Ascending aorta (tissue), 2 donors: Measurements from ENCODE around the gene VENTX. TPM values are rescaled to one million over a fixed set of nuclear protein-coding genes. Genes with fewer than 3 reads are reported as not detected.
A peak's percentile ranks its signal among the peaks of the same experiment; 100 is the strongest.

ENCODE experiments used
- DNase-seq, 2 donors: peaks; one replicate each; pipeline ENCODE4 v3.0.0-alpha.2; 2019; ENCODE audit warnings: low spot score in 2 of 2
- H3K27ac ChIP-seq, 2 donors: fragments of 200-600 bp; sonication (generic); one replicate each; pipeline ENCODE4 v1.5.1; 2016 to 2017; ENCODE audit warnings: mild to moderate bottlenecking in 1 of 2
- H3K27me3 ChIP-seq: fragments of 200-600 bp; sonication (generic); one replicate; pipeline ENCODE4 v1.5.1; 2017
- H3K36me3 ChIP-seq, 2 donors: fragments of 200-600 bp; sonication (generic); one replicate each; pipeline ENCODE4 v1.5.1; 2016
- H3K4me1 ChIP-seq, 2 donors: fragments of 200-600 bp; sonication (generic); one replicate each; pipeline ENCODE4 v1.5.1; 2016 to 2017; ENCODE audit warnings: mild to moderate bottlenecking in 1 of 2
- H3K4me3 ChIP-seq, 2 donors: fragments of 200-600 bp; sonication (generic); one replicate each; pipeline ENCODE4 v1.5.1; 2016 to 2017; ENCODE audit warnings: mild to moderate bottlenecking in 1 of 2
- H3K9me3 ChIP-seq, 2 donors: fragments of 200-600 bp; sonication (generic); one replicate each; pipeline ENCODE4 v1.5.1; 2016
- intact Hi-C: fragments of 100-400 bp; cut with DNase I; formaldehyde crosslinking; loops from one replicate; pipeline ENCODE4 v1.15.1; 2023
- total RNA-seq: library from RNA; depleted of rRNA; stranded (reverse); fragments of >200 nt; gene quantifications from one replicate; pipeline ENCODE4 v1.1.0, GENCODE V29; 2016
- TF ChIP-seq, protein P1 (sequence below), 3 experiments: fragments of 200-600 bp in 2 of 3; fragments of 450-650 bp in 1 of 3; sonication (generic) in 2 of 3; IDR thresholded peaks; one replicate each; pipeline ENCODE4 v1.5.1; 2016 to 2019; ENCODE audit warnings: antibody characterized with exemption in 3 of 3, mild to moderate bottlenecking in 1 of 3, moderate library complexity in 1 of 3

The VENTX gene
- total RNA-seq, 1 donor from 2014 or later, result 1.5 TPM

DNA sequence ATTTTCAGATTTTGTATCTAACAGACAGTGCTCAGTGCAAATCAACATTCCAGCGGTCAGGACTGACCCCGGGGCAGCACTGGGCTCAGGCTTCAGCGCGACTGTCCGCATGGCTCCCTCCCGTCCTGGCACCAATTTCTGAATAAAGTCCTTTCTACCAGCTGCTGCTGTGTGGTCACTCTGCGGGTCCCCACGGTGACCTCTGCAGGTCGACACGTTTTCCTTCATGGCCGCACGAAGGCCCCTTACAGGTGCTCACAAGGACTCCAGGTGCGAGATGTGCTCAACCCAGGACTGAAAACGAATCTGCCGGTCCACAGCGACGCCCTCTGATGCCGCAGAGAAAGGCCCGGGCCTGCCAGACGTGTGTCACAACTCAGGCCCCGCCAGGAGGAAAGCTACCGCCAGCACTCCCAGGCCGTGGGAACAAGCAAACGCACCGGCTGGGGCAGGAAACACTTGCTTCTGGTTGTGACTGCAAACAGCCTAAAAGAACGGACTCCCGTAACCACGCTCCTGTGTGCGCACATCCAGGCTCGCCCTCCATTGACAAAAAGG lies 11.3 kb upstream of the VENTX start:
- intact Hi-C loops, result no loop called here
- no peak for DNase-seq
- Histone ChIP-seq H3K4me3 (no peak overlapping the region), H3K36me3 (no peaks in the 10 kb centered on the region), H3K9me3 (no peaks in the 10 kb centered on the region), H3K27me3 (no peaks in the 10 kb centered on the region), H3K4me1 (no peaks in the 10 kb centered on the region), H3K27ac (no peak overlapping the region)
- TF ChIP-seq, protein P1, sequence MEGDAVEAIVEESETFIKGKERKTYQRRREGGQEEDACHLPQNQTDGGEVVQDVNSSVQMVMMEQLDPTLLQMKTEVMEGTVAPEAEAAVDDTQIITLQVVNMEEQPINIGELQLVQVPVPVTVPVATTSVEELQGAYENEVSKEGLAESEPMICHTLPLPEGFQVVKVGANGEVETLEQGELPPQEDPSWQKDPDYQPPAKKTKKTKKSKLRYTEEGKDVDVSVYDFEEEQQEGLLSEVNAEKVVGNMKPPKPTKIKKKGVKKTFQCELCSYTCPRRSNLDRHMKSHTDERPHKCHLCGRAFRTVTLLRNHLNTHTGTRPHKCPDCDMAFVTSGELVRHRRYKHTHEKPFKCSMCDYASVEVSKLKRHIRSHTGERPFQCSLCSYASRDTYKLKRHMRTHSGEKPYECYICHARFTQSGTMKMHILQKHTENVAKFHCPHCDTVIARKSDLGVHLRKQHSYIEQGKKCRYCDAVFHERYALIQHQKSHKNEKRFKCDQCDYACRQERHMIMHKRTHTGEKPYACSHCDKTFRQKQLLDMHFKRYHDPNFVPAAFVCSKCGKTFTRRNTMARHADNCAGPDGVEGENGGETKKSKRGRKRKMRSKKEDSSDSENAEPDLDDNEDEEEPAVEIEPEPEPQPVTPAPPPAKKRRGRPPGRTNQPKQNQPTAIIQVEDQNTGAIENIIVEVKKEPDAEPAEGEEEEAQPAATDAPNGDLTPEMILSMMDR (IDR thresholded peaks at IDR 0.05), result no peak

DNA sequence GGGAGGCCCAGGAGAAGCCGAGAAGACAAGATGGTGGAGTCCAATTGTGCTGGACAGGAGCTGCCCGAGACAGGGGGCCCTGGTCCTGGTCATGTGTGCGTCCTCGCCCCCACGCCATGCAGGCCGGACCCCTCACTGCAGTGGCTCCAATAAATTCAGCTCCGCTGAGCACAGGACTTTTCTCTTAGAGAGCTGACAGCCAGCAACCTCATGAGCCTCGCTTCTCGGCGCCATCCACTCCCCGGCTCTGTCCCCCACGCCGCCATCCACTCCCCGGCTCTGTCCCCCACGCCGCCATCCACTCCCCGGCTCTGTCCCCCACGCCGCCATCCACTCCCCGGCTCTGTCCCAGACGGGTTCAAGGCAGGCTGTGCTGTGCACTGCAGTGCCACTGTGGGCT lies 10.4 kb upstream of the VENTX start:
- TF ChIP-seq, protein P1 (IDR thresholded peaks at IDR 0.05), result no peak
- intact Hi-C loops, result no loop called here
- H3K27me3 ChIP-seq, result no peaks in the 10 kb centered on the region

GRCh38 chr10:133229265-133230043 lies 8.2 kb upstream of the VENTX start:
- no peaks in the 10 kb centered on the region for H3K27me3 ChIP-seq
- intact Hi-C loops, result no loop called here
- TF ChIP-seq, protein P1 (IDR thresholded peaks at IDR 0.05), result no peak

More for the DNA sequence above, 10.4 kb upstream of the VENTX start:
- no peaks in the 10 kb centered on the region for H3K36me3 ChIP-seq
- H3K9me3 ChIP-seq, result no peaks in the 10 kb centered on the region
- no peak overlapping the region for H3K4me3 ChIP-seq
- H3K27ac ChIP-seq, result no peak overlapping the region
- H3K4me1 ChIP-seq, result no peaks in the 10 kb centered on the region
- DNase-seq, result no peak

DNA sequence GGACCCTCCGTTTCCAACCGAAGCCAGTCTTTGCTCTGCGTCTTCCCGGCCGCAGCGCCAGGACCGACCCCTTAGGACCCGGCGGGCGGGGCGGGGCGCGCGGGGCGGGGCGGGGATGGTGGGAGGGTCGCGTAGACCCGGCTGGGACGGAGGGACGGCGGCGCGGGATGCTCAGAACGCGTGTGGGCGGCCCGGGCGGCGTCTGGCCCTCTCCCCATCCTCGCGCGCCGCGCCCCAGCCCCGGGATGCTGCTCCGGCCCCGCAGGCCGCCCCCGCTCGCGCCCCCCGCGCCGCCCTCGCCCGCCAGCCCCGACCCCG lies 7.7 kb upstream of the VENTX start, which contains the start of gene UTF1:
UTF1 (plus strand) TSS at position 174 of the 318 bp plus-strand sequence; CDS start at position 246, 72 bp downstream.
- peak within 1 kb of the TSS in 1 of 2 donors; percentile 35 for H3K4me3 ChIP-seq
- DNase-seq, result no peak
- H3K36me3 ChIP-seq, result no peaks in the 10 kb centered on the region
- no peak within 1 kb of the TSS for H3K27ac ChIP-seq
- H3K4me1 ChIP-seq, result no peaks in the 10 kb centered on the region
- intact Hi-C loops, result no loop called here
- TF ChIP-seq, protein P1 (IDR thresholded peaks at IDR 0.05), result no peak
- no peaks in the 10 kb centered on the region for H3K9me3 ChIP-seq
- H3K27me3 ChIP-seq, result no peaks in the 10 kb centered on the region

More at GRCh38 chr10:133229265-133230043, 8.2 kb upstream of the VENTX start:
- no peak for DNase-seq
- H3K27ac ChIP-seq, result no peak overlapping the region
- H3K4me1 ChIP-seq, result no peaks in the 10 kb centered on the region
- H3K36me3 ChIP-seq, result no peaks in the 10 kb centered on the region
- H3K4me3 ChIP-seq, result no peak overlapping the region
- no peaks in the 10 kb centered on the region for H3K9me3 ChIP-seq

- intact Hi-C loops, result no loop called here
- Histone ChIP-seq H3K36me3 (no peaks in the 10 kb centered on the region), H3K4me3 (peak overlapping the region in 1 of 2 donors; percentile 35), H3K9me3 (no peaks in the 10 kb centered on the region), H3K27me3 (peaks cover 3% of the 10 kb centered on the region), H3K4me1 (no peaks in the 10 kb centered on the region), H3K27ac (no peak overlapping the region)
- no peak for DNase-seq
- TF ChIP-seq, protein P1 (IDR thresholded peaks at IDR 0.05), result no peak
These were observed 7.1 kb upstream of the VENTX start for GRCh38 chr10:133230387-133231195.
